KOPT-K1 (cell line): ENCODE data around the gene EHMT1.

Source experiments
- H3K27ac ChIP-seq: fragments of 200-600 bp; sonication (generic); 2 replicates; pipeline ENCODE4 v1.5.1; 2016; ENCODE audit warnings: antibody characterized with exemption, mild to moderate bottlenecking, low read depth, low read length; ENCODE audit not compliant: poor library complexity, severe bottlenecking
- H3K36me3 ChIP-seq: fragments of 200-600 bp; sonication (generic); 2 replicates; pipeline ENCODE4 v1.5.1; 2017; ENCODE audit warnings: antibody characterized with exemption, mild to moderate bottlenecking, low read length, moderate library complexity; ENCODE audit not compliant: insufficient read depth
- H3K9me3 ChIP-seq: fragments of 200-600 bp; sonication (generic); 2 replicates; pipeline ENCODE4 v1.5.1; 2017; ENCODE audit warnings: antibody characterized with exemption, low read length, mild to moderate bottlenecking; ENCODE audit not compliant: insufficient read depth, poor library complexity, severe bottlenecking

Gene EHMT1

GRCh38 chr9:137691646-137692351 is 73.0 kb downstream of the EHMT1 start:
- no peaks in the 10 kb centered on the region for H3K9me3 ChIP-seq
- no peak overlapping the region for H3K27ac ChIP-seq
- H3K36me3 ChIP-seq, result no peaks in the 10 kb centered on the region

- Histone ChIP-seq H3K27ac (no peak overlapping the region), H3K36me3 (no peaks in the 10 kb centered on the region)
These were observed 75.6 kb downstream of the EHMT1 start for GRCh38 chr9:137694236-137694959.

GRCh38 chr9:137694962-137695875 is 76.4 kb downstream of the EHMT1 start:
- Histone ChIP-seq H3K9me3 (peaks cover 2% of the 10 kb centered on the region), H3K27ac (no peak overlapping the region), H3K36me3 (no peaks in the 10 kb centered on the region)

More at GRCh38 chr9:137694236-137694959, 75.6 kb downstream of the EHMT1 start:
- H3K9me3 ChIP-seq, result no peaks in the 10 kb centered on the region

- Histone ChIP-seq H3K27ac (no peak overlapping the region), H3K36me3 (no peaks in the 10 kb centered on the region), H3K9me3 (peaks cover 12% of the 10 kb centered on the region)
These were observed 77.5 kb downstream of the EHMT1 start for GRCh38 chr9:137696136-137696925.

GRCh38 chr9:137697193-137697592 is 78.4 kb downstream of the EHMT1 start:
- Histone ChIP-seq H3K9me3 (peaks cover 18% of the 10 kb centered on the region), H3K27ac (no peak overlapping the region), H3K36me3 (0 out of 2 replicates have a peak, but pooled peaks cover under 1% of the 10 kb centered on the region)

GRCh38 chr9:137697832-137698231 is 79.0 kb downstream of the EHMT1 start:
- peaks cover 24% of the 10 kb centered on the region for H3K9me3 ChIP-seq
- peaks cover 5% of the 10 kb centered on the region; the same call in 1 of the 2 replicates for H3K36me3 ChIP-seq
- H3K27ac ChIP-seq, result no peak overlapping the region

GRCh38 chr9:137700911-137701310 is 82.1 kb downstream of the EHMT1 start:
- no peak overlapping the region for H3K27ac ChIP-seq
- H3K9me3 ChIP-seq, result peaks cover 32% of the 10 kb centered on the region
- H3K36me3 ChIP-seq, result peaks cover 5% of the 10 kb centered on the region; the same call in 1 of the 2 replicates

GRCh38 chr9:137702615-137703379 is 84.0 kb downstream of the EHMT1 start:
- Histone ChIP-seq H3K27ac (no peak overlapping the region), H3K9me3 (peaks cover 32% of the 10 kb centered on the region), H3K36me3 (peaks cover 5% of the 10 kb centered on the region; the same call in 1 of the 2 replicates)

- H3K27ac ChIP-seq, result no peak overlapping the region
- peaks cover 5% of the 10 kb centered on the region; the same call in 1 of the 2 replicates for H3K36me3 ChIP-seq
- H3K9me3 ChIP-seq, result peaks cover 32% of the 10 kb centered on the region
These were observed 85.2 kb downstream of the EHMT1 start for GRCh38 chr9:137703842-137704508.

- peaks cover 28% of the 10 kb centered on the region for H3K9me3 ChIP-seq
- peaks cover 8% of the 10 kb centered on the region; the same call in 1 of the 2 replicates for H3K36me3 ChIP-seq
- H3K27ac ChIP-seq, result no peak overlapping the region
These were observed 86.6 kb downstream of the EHMT1 start for GRCh38 chr9:137705443-137705863.

- Histone ChIP-seq H3K9me3 (peaks cover 23% of the 10 kb centered on the region), H3K36me3 (peaks cover 13% of the 10 kb centered on the region; the same call in 1 of the 2 replicates), H3K27ac (no peak overlapping the region)
These were observed 87.1 kb downstream of the EHMT1 start for GRCh38 chr9:137705906-137706305.

GRCh38 chr9:137707361-137707760 is 88.6 kb downstream of the EHMT1 start:
- Histone ChIP-seq H3K9me3 (peaks cover 12% of the 10 kb centered on the region), H3K36me3 (peaks cover 25% of the 10 kb centered on the region), H3K27ac (no peak overlapping the region)

- Histone ChIP-seq H3K9me3 (peaks cover 3% of the 10 kb centered on the region), H3K27ac (no peak overlapping the region), H3K36me3 (peaks cover 26% of the 10 kb centered on the region)
These were observed 89.9 kb downstream of the EHMT1 start for GRCh38 chr9:137708590-137709284.
